Activated CD8-positive, alpha-beta memory T cell treated with anti-CD3 and anti-CD28 coated beads, Interleukin-2, amount 10 ng/mL, durations not matched to agents 7 days and 5 days (primary cell): Measurements from ENCODE around the gene CD47. TPM values are rescaled to one million over a fixed set of nuclear protein-coding genes. Genes with fewer than 3 reads are reported as not detected.

Experiments used
- ATAC-seq: fragments of 150-1000 bp; cut with Tn5 transposase; one replicate; pipeline ENCODE4 v1.10.0; 2021; ENCODE audit warnings: moderate library complexity
- CTCF ChIA-PET: fragments of 350-600 bp; sonication (Branson Sonifier 250); formaldehyde crosslinking; loops from one replicate; lab custom pipeline; 2021; ENCODE audit warnings: antibody characterized with exemption; lab: Charles Lee
- DNase-seq: peaks from one replicate; pipeline ENCODE4 v3.0.0-alpha.2; 2020
- H3K27ac Mint-ChIP-seq: one replicate; pipeline ENCODE4 v1.8.0; 2021; ENCODE audit warnings: mild to moderate bottlenecking, mixed read lengths
- H3K27me3 Mint-ChIP-seq: one replicate; pipeline ENCODE4 v1.8.0; 2021; ENCODE audit warnings: mixed read lengths
- H3K36me3 Mint-ChIP-seq: one replicate; pipeline ENCODE4 v1.8.0; 2021; ENCODE audit warnings: mild to moderate bottlenecking, mixed read lengths
- H3K4me1 Mint-ChIP-seq: one replicate; pipeline ENCODE4 v1.8.0; 2021; ENCODE audit warnings: mixed read lengths
- H3K4me3 Mint-ChIP-seq: one replicate; pipeline ENCODE4 v1.8.0; 2021; ENCODE audit warnings: mild to moderate bottlenecking, moderate library complexity, mixed read lengths
- H3K9me3 Mint-ChIP-seq: one replicate; pipeline ENCODE4 v1.8.0; 2022; ENCODE audit warnings: low read depth, mixed read lengths
- total RNA-seq, 2 experiments: library from RNA; stranded (reverse); gene quantifications; one replicate each; pipeline ENCODE4 v1.2.3, GENCODE V29; 2021

The CD47 gene
- total RNA-seq, result 100 to 1,000 TPM; 111 to 133 TPM

- peak; percentile 96 for DNase-seq
- peak; percentile 83 for ATAC-seq
- Mint-ChIP-seq H3K36me3 (peaks cover 20% of the 10 kb centered on the region), H3K4me1 (peaks cover 28% of the 10 kb centered on the region), H3K27me3 (no peaks in the 10 kb centered on the region), H3K27ac (peak within 1 kb of the TSS; percentile 99), H3K9me3 (no peaks in the 10 kb centered on the region), H3K4me3 (peak within 1 kb of the TSS; percentile 97)
- CTCF ChIA-PET, result interaction anchor here (0.7 to 2.0 kb wide), 3 partner anchors 10 to 43 kb away, joined by 3 to 7 read pairs (median 3); no protein-coding TSS in a partner anchor
These were observed at the start of gene CD47 for GRCh38 chr3:108090701-108091497. Gene CD47 (minus strand): TSS chr3:108091031. CDS start chr3:108090908, 123 bp downstream.

- H3K4me1 Mint-ChIP-seq, result peaks cover 39% of the 10 kb centered on the region
- H3K9me3 Mint-ChIP-seq, result no peaks in the 10 kb centered on the region
- no peak for ATAC-seq
- no peak overlapping the region for H3K4me3 Mint-ChIP-seq
- H3K27ac Mint-ChIP-seq, result no peak overlapping the region
- CTCF ChIA-PET, result interaction anchor here (2.2 kb wide), 1 partner anchor 16 kb away, joined by 8 read pairs; no protein-coding TSS in a partner anchor
- no peaks in the 10 kb centered on the region for H3K27me3 Mint-ChIP-seq
- peaks cover 41% of the 10 kb centered on the region for H3K36me3 Mint-ChIP-seq
- no peak for DNase-seq
These were observed 46.6 kb upstream of the CD47 start for GRCh38 chr3:108137460-108137814.

- Mint-ChIP-seq H3K4me3 (no peak overlapping the region), H3K27ac (no peak overlapping the region), H3K4me1 (peaks cover 45% of the 10 kb centered on the region), H3K36me3 (peaks cover 43% of the 10 kb centered on the region), H3K27me3 (no peaks in the 10 kb centered on the region), H3K9me3 (no peaks in the 10 kb centered on the region)
- CTCF ChIA-PET, result interaction anchor here (2.2 kb wide), 1 partner anchor 17 kb away, joined by 8 read pairs; no protein-coding TSS in a partner anchor
- no peak for ATAC-seq
- no peak for DNase-seq
These were observed 46.0 kb upstream of the CD47 start for GRCh38 chr3:108136561-108137459.

DNA sequence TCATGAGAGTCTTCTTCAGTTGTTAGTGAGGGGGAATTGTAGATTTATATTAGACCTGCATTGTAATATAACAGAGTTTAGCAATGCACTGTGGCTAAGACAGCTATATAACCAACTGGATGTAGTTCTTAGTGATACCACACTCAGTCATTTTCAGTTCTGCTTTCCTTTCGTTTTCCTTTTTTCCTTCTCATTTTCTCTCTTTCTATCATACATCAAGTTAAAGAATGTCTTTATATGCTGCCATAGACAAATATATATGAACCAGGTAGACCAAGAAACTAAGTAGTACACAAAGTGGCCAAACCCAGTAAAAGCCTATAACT, 43.7 kb upstream of the CD47 start:
- ATAC-seq (peak; percentile 60), DNase-seq (no peak)
- peak overlapping the region; percentile 72 for H3K4me3 Mint-ChIP-seq
- H3K4me1 Mint-ChIP-seq, result peaks cover 63% of the 10 kb centered on the region
- CTCF ChIA-PET, result interaction anchor here (0.8 to 3.1 kb wide), 5 partner anchors 9 to 343 kb away, joined by 3 to 11 read pairs (median 6); no protein-coding TSS in a partner anchor
- H3K36me3 Mint-ChIP-seq, result peaks cover 43% of the 10 kb centered on the region
- H3K9me3 Mint-ChIP-seq, result no peaks in the 10 kb centered on the region
- peak overlapping the region; percentile 82 for H3K27ac Mint-ChIP-seq
- no peaks in the 10 kb centered on the region for H3K27me3 Mint-ChIP-seq

DNA sequence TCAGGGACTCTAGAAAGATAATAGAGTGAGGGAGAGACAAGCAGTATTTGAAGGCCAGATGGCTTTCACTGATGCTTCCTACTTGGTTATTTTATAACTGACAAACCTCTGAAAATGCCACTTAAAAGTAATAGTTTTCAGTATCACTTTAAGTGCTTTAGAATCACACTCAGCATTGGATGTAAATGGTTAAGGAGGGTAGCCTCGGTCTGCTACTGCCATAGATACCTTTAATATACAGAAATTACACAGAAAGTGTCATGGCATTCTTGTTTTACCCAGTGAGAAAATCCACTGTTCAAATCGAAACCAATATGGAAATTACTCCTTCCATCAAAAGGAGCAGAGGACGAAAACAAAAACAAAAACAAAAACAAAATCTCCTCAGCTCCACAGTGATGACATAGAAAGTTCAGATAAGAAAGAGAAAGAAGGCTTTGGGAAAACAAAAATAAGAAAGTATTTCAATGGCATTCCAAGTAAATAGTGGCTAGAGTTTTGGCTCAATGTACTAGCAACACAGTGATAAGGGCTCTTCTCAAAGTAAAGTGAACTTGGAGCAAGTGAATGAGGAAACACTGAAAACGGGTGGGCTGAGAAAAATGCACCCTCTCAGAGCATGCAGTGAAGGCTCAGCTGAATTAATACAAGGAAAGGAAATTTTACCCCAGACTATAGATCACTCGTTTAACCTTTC, 43.2 kb upstream of the CD47 start:
- ATAC-seq (peak; percentile 51), DNase-seq (no peak)
- H3K27ac Mint-ChIP-seq, result peak overlapping the region; percentile 82
- CTCF ChIA-PET, result interaction anchor here (0.8 to 3.1 kb wide), 7 partner anchors 8 to 344 kb away, joined by 3 to 11 read pairs (median 4); partner anchors contain the start of gene IFT57
- peaks cover 67% of the 10 kb centered on the region for H3K4me1 Mint-ChIP-seq
- H3K36me3 Mint-ChIP-seq, result peaks cover 45% of the 10 kb centered on the region
- H3K4me3 Mint-ChIP-seq, result peak overlapping the region; percentile 72
- H3K27me3 Mint-ChIP-seq, result no peaks in the 10 kb centered on the region
- H3K9me3 Mint-ChIP-seq, result no peaks in the 10 kb centered on the region

- Mint-ChIP-seq H3K36me3 (peaks cover 49% of the 10 kb centered on the region), H3K27ac (peak overlapping the region; percentile 82), H3K9me3 (no peaks in the 10 kb centered on the region), H3K4me3 (peak overlapping the region; percentile 8), H3K27me3 (no peaks in the 10 kb centered on the region), H3K4me1 (peaks cover 77% of the 10 kb centered on the region)
- ATAC-seq (no peak), DNase-seq (no peak)
- CTCF ChIA-PET, result interaction anchor here (1.0 to 3.1 kb wide), 6 partner anchors 7 to 345 kb away, joined by 3 to 11 read pairs (median 4); partner anchors contain the start of gene IFT57
These were observed 42.2 kb upstream of the CD47 start for GRCh38 chr3:108133048-108133369.

DNA sequence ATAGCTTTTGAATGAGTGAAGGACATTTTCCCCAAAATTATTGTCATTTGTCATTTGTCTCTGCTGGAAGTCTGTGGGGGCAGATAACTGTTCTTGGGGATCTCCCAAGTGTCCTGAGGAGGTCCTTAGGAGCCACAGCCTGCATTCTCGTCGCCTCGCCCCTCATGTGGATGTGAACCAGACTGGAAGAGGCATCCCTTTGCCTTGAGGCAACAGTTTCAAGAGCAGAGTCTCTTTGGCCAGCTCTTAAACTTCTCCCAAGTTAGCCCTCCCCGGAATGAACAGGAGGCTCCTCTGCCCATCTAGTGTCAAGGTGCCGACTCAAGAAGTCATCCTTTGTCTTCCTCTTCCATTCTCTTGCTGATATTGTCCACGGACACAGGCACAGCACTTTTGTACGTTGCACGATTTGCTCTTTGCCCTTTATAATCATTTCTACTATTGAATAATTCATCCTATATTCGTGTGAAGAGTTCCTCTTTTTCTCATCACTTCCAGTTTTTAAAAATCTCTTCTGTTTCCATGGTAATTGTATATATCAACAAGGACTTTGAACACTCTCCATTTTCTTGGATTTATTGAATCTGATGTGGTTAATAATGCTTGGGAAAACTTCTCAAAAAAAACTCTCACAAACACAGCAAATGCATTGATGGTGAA, 40.8 kb upstream of the CD47 start:
- ATAC-seq (no peak), DNase-seq (no peak)
- no peak overlapping the region for H3K4me3 Mint-ChIP-seq
- CTCF ChIA-PET, result interaction anchor here (0.6 to 1.8 kb wide), 4 partner anchors 10 to 346 kb away, joined by 3 to 5 read pairs (median 4); no protein-coding TSS in a partner anchor
- H3K36me3 Mint-ChIP-seq, result peaks cover 43% of the 10 kb centered on the region
- H3K4me1 Mint-ChIP-seq, result peaks cover 84% of the 10 kb centered on the region
- H3K27me3 Mint-ChIP-seq, result no peaks in the 10 kb centered on the region
- H3K9me3 Mint-ChIP-seq, result no peaks in the 10 kb centered on the region
- H3K27ac Mint-ChIP-seq, result peak overlapping the region; percentile 25

DNA sequence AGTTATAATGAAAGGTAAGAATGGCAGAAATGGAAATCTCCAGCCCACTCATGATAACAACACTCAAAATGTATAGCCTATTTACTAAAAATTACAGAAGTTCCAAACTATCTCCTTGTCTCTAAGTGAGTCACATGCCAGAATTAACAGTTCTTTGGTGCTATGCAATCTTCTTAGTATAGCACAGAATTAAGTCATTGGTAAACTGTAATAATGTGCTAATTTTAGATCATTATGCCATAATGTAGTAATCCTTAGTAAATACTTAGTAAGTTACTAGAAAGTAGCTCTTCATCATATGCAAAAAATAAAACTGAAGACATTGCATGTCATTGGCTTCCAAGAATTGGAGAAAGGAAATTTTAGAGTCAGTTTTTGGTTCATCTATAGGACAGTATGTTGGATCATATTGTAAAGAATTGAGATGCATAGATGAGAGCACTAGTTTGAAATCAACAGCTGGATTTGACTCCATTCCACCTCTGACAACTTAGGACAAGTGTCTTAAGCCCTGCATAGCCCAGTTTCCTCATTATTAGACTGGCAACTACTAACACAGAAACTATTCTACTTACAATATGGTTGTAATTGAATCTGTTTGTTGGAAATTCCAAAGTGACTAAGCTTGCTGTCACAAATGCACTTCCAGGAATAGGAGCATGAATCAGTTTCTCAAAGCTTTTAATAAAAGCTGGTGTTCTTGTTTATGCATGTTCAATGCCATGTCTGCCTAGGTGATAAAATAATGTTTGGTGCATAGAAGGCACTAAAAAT, 40.1 kb upstream of the CD47 start:
- Mint-ChIP-seq H3K4me1 (peaks cover 84% of the 10 kb centered on the region), H3K27ac (no peak overlapping the region), H3K36me3 (peaks cover 39% of the 10 kb centered on the region), H3K4me3 (no peak overlapping the region), H3K27me3 (no peaks in the 10 kb centered on the region), H3K9me3 (no peaks in the 10 kb centered on the region)
- CTCF ChIA-PET, result interaction anchor here (0.6 to 1.8 kb wide), 3 partner anchors 26 to 257 kb away, joined by 3 to 5 read pairs (median 3); no protein-coding TSS in a partner anchor
- DNase-seq (no peak), ATAC-seq (no peak)

DNA sequence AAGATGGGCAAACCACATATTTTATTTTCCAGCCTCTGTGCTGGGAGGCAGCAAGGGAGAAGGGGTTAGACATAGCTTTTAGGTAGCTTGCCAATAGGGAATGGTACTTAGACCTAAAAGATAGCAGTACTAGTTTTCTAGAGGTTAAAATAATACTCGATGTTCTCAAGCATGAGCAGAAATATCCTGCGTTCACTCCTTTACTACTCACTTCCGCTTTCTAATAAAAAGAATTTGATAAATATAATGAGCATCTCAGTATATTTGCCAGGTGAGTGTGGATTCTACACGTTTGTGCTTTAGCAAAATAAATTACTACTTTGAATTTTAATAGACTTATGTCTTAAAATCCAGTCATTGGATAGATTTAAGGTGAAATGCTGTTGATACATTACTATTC, 39.4 kb upstream of the CD47 start:
- DNase-seq (no peak), ATAC-seq (no peak)
- CTCF ChIA-PET, result interaction anchor here (1.3 to 1.8 kb wide), 2 partner anchors 40 to 258 kb away, joined by 3 to 5 read pairs; no protein-coding TSS in a partner anchor
- H3K36me3 Mint-ChIP-seq, result peaks cover 33% of the 10 kb centered on the region
- no peaks in the 10 kb centered on the region for H3K27me3 Mint-ChIP-seq
- H3K27ac Mint-ChIP-seq, result peak overlapping the region; percentile 18
- H3K4me3 Mint-ChIP-seq, result no peak overlapping the region
- no peaks in the 10 kb centered on the region for H3K9me3 Mint-ChIP-seq
- peaks cover 85% of the 10 kb centered on the region for H3K4me1 Mint-ChIP-seq

DNA sequence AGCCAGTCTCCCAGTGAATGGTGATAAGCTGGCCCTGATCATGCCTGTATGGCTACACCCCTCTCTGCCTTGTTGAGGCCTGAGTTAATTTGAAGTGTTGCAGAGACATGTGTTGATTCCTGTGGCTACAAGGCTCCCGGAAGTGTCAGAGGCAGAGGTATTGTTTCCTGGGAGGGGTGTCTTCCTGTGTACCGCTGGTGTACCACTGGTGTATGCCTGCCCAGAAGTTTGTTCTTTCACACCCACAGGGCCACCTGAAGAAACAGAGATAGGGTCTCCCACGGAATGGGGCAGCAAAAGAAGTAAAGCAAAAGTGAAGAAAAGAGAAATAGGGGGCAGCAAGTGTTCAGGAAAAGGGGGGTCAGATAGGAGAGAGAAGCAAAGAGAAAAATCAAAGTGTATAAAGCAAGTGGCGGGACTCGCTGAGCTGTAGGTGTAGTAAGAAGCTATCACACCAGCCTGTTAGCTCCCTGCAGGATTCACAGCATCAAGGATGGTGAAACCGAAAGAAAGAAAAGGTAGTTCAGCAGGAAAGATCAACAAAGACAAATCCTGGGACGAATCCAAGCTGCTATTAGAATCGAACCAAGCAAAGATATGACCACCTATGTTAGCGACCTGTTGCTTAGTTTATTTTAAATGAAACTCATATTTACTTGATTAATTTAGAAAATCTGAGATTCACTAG, 36.6 kb upstream of the CD47 start:
- Mint-ChIP-seq H3K9me3 (no peaks in the 10 kb centered on the region), H3K4me3 (peak overlapping the region; percentile 84), H3K36me3 (peaks cover 33% of the 10 kb centered on the region), H3K27me3 (peaks cover 2% of the 10 kb centered on the region), H3K27ac (peak overlapping the region; percentile 99), H3K4me1 (peaks cover 78% of the 10 kb centered on the region)
- CTCF ChIA-PET, result interaction anchor here (1.2 to 2.3 kb wide), 3 partner anchors 95 to 278 kb away, joined by 3 to 6 read pairs (median 3); partner anchors contain the start of gene IFT57
- DNase-seq (peak; percentile 87), ATAC-seq (peak; percentile 63)

DNA sequence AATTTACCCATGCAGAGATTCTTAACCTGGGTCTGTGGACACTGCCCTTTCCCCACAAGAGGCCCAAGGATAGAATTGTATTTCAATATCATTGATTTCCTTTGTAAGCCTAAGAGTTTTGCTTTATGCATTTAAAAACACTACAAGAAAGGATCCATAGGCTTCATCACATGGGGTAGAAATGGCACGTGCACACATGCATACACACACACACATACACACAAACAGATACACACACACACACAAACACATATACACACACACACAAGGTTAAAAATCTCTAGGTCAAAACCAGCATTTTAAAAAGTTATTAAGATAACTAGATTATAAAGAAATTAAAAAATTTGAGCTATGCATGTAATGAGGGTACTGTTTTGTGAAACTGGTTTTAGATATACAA, 35.5 kb upstream of the CD47 start:
- H3K4me1 Mint-ChIP-seq, result peaks cover 67% of the 10 kb centered on the region
- H3K27me3 Mint-ChIP-seq, result peaks cover 2% of the 10 kb centered on the region
- H3K9me3 Mint-ChIP-seq, result no peaks in the 10 kb centered on the region
- peak overlapping the region; percentile 91 for H3K4me3 Mint-ChIP-seq
- ATAC-seq (no peak), DNase-seq (no peak)
- peak overlapping the region; percentile 93 for H3K27ac Mint-ChIP-seq
- peaks cover 28% of the 10 kb centered on the region for H3K36me3 Mint-ChIP-seq
- CTCF ChIA-PET, result interaction anchor here (0.6 to 2.3 kb wide), 6 partner anchors 8 to 279 kb away, joined by 3 to 6 read pairs (median 4); partner anchors contain the start of gene IFT57
